Skeletal muscle tissue (tissue), 4 donors: ENCODE data around the gene GGTLC1. TPM values are rescaled to one million over a fixed set of nuclear protein-coding genes. Genes with fewer than 3 reads are reported as not detected.

Experiments used
- H3K27ac ChIP-seq: one replicate; pipeline ENCODE4 v1.7.0; 2013; ENCODE audit warnings: mild to moderate bottlenecking, low read depth, low read length, inconsistent platforms
- H3K27me3 ChIP-seq, 3 donors: one replicate each; pipeline ENCODE4 v1.7.0; 2013; ENCODE audit warnings: low read length in 3 of 3; ENCODE audit not compliant: control insufficient read depth in 3 of 3, insufficient read depth in 3 of 3
- H3K36me3 ChIP-seq, 3 donors: one replicate each; pipeline ENCODE4 v1.7.0; 2013; ENCODE audit warnings: low read length in 3 of 3; ENCODE audit not compliant: control insufficient read depth in 3 of 3, insufficient read depth in 3 of 3
- H3K4me1 ChIP-seq, 3 donors: one replicate each; pipeline ENCODE4 v1.7.0; 2013; ENCODE audit warnings: low read length in 3 of 3, mild to moderate bottlenecking in 3 of 3; ENCODE audit not compliant: control insufficient read depth in 3 of 3, insufficient read depth in 3 of 3
- H3K4me3 ChIP-seq, 3 donors: one replicate each; pipeline ENCODE4 v1.7.0; 2013; ENCODE audit warnings: low read length in 3 of 3
- H3K9ac ChIP-seq, 3 donors: one replicate each; pipeline ENCODE4 v1.7.0; 2013; ENCODE audit warnings: low read length in 3 of 3, mild to moderate bottlenecking in 3 of 3, moderate library complexity in 2 of 3, low read depth in 1 of 3
- H3K9me3 ChIP-seq, 3 donors: one replicate each; pipeline ENCODE4 v1.7.0; 2013; ENCODE audit warnings: low read length in 3 of 3; ENCODE audit not compliant: control insufficient read depth in 3 of 3
- total RNA-seq: library from RNA; depleted of rRNA; stranded (reverse); fragments of >200 nt; gene quantifications from one replicate; pipeline ENCODE4 v1.2.3, GENCODE V29; 2014
- donor health status: Osteomylitis.

The GGTLC1 gene
- total RNA-seq, 1 donor from 2014 or later, result not detected

DNA sequence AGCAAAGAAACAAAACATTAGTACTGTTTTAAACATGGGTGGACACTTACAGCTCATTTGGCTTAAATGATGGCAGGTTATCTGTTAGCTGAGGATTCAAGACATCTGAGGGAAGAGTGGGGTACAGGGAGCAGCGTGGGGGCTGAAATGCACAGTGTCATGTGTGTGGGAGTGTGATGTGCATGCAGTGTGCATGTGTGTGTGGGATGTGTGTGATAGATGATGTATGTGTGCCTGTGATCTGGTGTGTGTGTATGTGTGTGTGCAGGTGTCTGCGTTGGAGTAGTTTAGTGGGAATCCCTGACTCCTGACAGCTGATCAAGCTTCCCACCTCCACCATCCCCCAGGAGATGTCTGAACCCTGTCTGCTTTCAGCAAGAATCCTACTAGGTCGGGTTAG is 25.4 kb upstream of the GGTLC1 start:
- H3K4me1 ChIP-seq, result no peaks in the 10 kb centered on the region
- H3K4me3 ChIP-seq, result no peak overlapping the region
- no peaks in the 10 kb centered on the region for H3K36me3 ChIP-seq
- no peaks in the 10 kb centered on the region for H3K9me3 ChIP-seq
- no peak overlapping the region for H3K9ac ChIP-seq
- no peak overlapping the region for H3K27ac ChIP-seq
- H3K27me3 ChIP-seq, result peaks cover 2 to 9% (median 9%) of the 10 kb centered on the region in 3 donors

DNA sequence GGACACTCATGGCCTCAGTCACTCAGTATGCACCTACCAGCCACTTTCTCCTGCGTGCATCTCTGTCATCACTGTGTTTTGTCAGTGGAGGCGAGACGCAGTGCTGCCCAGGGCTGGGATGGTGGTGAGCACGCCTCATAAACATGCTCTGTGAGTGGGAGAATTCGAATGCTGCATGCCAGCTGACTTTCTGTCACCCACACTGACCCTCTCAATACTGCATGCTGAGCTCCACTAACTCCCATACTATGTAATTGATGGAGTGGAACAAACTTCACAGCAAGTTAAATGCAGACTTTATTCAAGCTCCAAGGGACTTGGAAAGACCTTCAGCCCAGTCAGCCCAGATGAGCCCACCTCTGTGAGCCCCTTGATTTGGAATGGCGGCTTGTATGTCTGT is 22.7 kb upstream of the GGTLC1 start:
- Histone ChIP-seq H3K9ac (no peak overlapping the region), H3K36me3 (no peaks in the 10 kb centered on the region), H3K27ac (no peak overlapping the region), H3K9me3 (peaks cover 0 to 2% (median 0%) of the 10 kb centered on the region in 3 donors), H3K27me3 (peaks cover 2 to 8% (median 6%) of the 10 kb centered on the region in 3 donors), H3K4me3 (no peak overlapping the region), H3K4me1 (peaks cover 0 to 4% (median 2%) of the 10 kb centered on the region in 3 donors)

GRCh38 chr20:24007758-24008157 is 19.2 kb upstream of the GGTLC1 start:
- H3K27ac ChIP-seq, result no peak overlapping the region
- no peaks in the 10 kb centered on the region for H3K36me3 ChIP-seq
- H3K4me3 ChIP-seq, result no peak overlapping the region
- H3K4me1 ChIP-seq, result peaks cover 0 to 4% (median 2%) of the 10 kb centered on the region in 3 donors
- H3K9ac ChIP-seq, result no peak overlapping the region
- peaks cover 2 to 20% (median 9%) of the 10 kb centered on the region in 3 donors for H3K27me3 ChIP-seq
- H3K9me3 ChIP-seq, result peaks cover 0 to 2% (median 0%) of the 10 kb centered on the region in 3 donors

DNA sequence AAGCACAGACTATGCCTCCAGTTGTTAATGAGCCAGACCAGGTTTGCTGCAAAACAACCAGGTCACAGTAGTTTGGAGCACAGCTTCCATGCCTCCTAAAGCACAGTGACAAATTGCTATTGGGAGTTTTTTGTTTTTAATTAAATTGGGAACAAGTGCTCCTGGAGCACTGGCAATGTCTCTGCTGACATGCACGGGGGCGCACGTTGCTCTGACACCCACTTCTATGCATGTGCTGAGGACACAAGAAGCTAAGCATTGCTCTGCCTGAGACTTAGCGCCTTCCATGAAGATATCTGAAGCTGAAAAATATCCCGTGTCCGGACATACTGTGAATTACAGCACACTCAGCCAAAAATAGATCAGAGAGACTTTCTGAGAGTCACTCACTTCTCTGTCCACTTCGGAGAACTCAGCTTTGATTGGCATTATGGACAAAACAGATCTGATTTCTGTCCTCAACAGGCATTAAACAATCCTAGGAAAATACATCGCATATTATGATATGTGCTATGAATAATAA is 18.6 kb upstream of the GGTLC1 start:
- Histone ChIP-seq H3K27ac (no peak overlapping the region), H3K4me3 (no peak overlapping the region), H3K36me3 (no peaks in the 10 kb centered on the region), H3K9me3 (peaks cover 0 to 2% (median 0%) of the 10 kb centered on the region in 3 donors), H3K9ac (no peak overlapping the region), H3K4me1 (peaks cover 0 to 4% (median 2%) of the 10 kb centered on the region in 3 donors), H3K27me3 (peaks cover 5 to 20% (median 9%) of the 10 kb centered on the region in 3 donors)

DNA sequence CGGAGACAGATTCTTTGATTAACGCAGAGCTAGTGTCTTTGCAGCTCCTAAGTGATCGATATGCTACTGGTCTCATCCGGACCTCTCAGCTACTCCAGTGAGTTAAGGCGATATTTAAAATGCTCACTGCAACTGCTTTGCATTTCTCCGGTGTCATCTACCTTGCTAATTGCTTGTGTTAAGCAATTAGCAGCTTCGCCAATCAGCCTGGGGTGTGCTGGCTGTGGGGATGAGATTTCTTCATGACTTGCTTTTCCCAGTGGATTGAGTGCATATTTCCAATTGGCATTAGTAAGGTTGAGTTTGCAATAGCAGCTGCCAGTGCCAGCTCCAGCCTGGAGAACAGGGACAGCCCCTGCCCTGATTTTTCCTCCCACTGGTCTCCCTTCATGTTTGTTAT is 18.0 kb upstream of the GGTLC1 start:
- Histone ChIP-seq H3K27me3 (peaks cover 5 to 25% (median 9%) of the 10 kb centered on the region in 3 donors), H3K4me3 (no peak overlapping the region), H3K27ac (no peak overlapping the region), H3K9me3 (peaks cover 0 to 2% (median 0%) of the 10 kb centered on the region in 3 donors), H3K36me3 (no peaks in the 10 kb centered on the region), H3K4me1 (peaks cover 0 to 4% (median 2%) of the 10 kb centered on the region in 3 donors), H3K9ac (no peak overlapping the region)

- Histone ChIP-seq H3K27ac (no peak overlapping the region), H3K9ac (no peak overlapping the region), H3K9me3 (peaks cover 0 to 2% (median 0%) of the 10 kb centered on the region in 3 donors), H3K36me3 (no peaks in the 10 kb centered on the region), H3K4me1 (peaks cover 0 to 4% (median 2%) of the 10 kb centered on the region in 3 donors), H3K27me3 (peaks cover 7 to 27% (median 9%) of the 10 kb centered on the region in 3 donors), H3K4me3 (no peak overlapping the region)
Measured at GRCh38 chr20:24004471-24004870, 15.9 kb upstream of the GGTLC1 start.

- Histone ChIP-seq H3K9ac (no peak overlapping the region), H3K4me3 (no peak overlapping the region), H3K4me1 (peaks cover 0 to 4% (median 2%) of the 10 kb centered on the region in 3 donors), H3K27ac (no peak overlapping the region), H3K27me3 (peaks cover 7 to 38% (median 13%) of the 10 kb centered on the region in 3 donors), H3K36me3 (no peaks in the 10 kb centered on the region), H3K9me3 (no peaks in the 10 kb centered on the region)
Measured at GRCh38 chr20:24002896-24003295, 14.3 kb upstream of the GGTLC1 start.

GRCh38 chr20:24001712-24002405 is 13.3 kb upstream of the GGTLC1 start:
- no peaks in the 10 kb centered on the region for H3K36me3 ChIP-seq
- H3K4me3 ChIP-seq, result no peak overlapping the region
- peaks cover 0 to under 1% (median under 1%) of the 10 kb centered on the region in 3 donors for H3K4me1 ChIP-seq
- H3K27me3 ChIP-seq, result peaks cover 7 to 38% (median 13%) of the 10 kb centered on the region in 3 donors
- no peaks in the 10 kb centered on the region for H3K9me3 ChIP-seq
- H3K27ac ChIP-seq, result no peak overlapping the region
- H3K9ac ChIP-seq, result no peak overlapping the region

DNA sequence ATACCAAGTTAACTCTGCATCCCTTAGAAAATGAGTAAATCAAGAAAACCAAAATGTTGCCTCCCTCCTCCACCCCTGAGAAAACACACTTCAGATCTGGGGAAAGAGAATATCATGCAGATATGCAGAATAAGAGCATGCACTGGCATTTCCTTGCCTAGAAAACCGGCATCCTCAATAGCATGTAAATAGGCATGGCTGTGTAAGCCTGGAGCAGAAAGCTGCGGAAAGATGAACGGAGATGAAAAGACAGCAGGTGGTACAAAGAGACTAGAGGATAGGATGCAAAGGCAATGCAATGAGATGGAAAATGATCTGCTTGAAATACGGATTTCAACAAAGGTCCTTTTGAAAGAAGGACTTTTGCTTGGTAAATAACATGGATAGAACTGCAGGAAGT is 10.3 kb upstream of the GGTLC1 start:
- H3K4me1 ChIP-seq, result no peaks in the 10 kb centered on the region
- no peak overlapping the region for H3K9ac ChIP-seq
- H3K27ac ChIP-seq, result no peak overlapping the region
- H3K36me3 ChIP-seq, result no peaks in the 10 kb centered on the region
- no peak overlapping the region for H3K4me3 ChIP-seq
- H3K27me3 ChIP-seq, result peaks cover 7 to 21% (median 7%) of the 10 kb centered on the region in 3 donors
- H3K9me3 ChIP-seq, result no peaks in the 10 kb centered on the region

GRCh38 chr20:23998392-23998791 is 9.8 kb upstream of the GGTLC1 start:
- Histone ChIP-seq H3K9ac (no peak overlapping the region), H3K9me3 (no peaks in the 10 kb centered on the region), H3K27ac (no peak overlapping the region), H3K27me3 (peaks cover 7 to 21% (median 7%) of the 10 kb centered on the region in 3 donors), H3K36me3 (no peaks in the 10 kb centered on the region), H3K4me3 (no peak overlapping the region), H3K4me1 (no peaks in the 10 kb centered on the region)
